Neural cell (in vitro differentiated cells): ENCODE data around the gene C17orf75.
"Not testable (repeated sequence)": the region's sequence is repeated elsewhere in the genome, so short reads cannot be mapped to it uniquely, and the experiment has no call there.

Experiments
- CTCF ChIP-seq: fragments of 450-650 bp; IDR thresholded peaks from 2 replicates; pipeline ENCODE4 v1.5.1; 2014; ENCODE audit warnings: antibody characterized with exemption, mild to moderate bottlenecking, moderate library complexity; ENCODE audit not compliant: poor library complexity, severe bottlenecking
- EP300 ChIP-seq: fragments of 450-650 bp; conservative IDR thresholded peaks from 2 replicates; pipeline ENCODE4 v1.6.1; 2014; ENCODE audit warnings: antibody characterized with exemption, mild to moderate bottlenecking, moderate library complexity; ENCODE audit not compliant: poor library complexity, severe bottlenecking
- EZH2 ChIP-seq: fragments of 200-600, 300-800 bp; shearing (Covaris generic), sonication (generic); IDR thresholded peaks from 2 replicates; pipeline ENCODE4 v1.6.1; 2014; ENCODE audit warnings: antibody characterized with exemption, low read length, borderline replicate concordance, mild to moderate bottlenecking; ENCODE audit not compliant: insufficient read depth, poor library complexity, severe bottlenecking
- POLR2AphosphoS5 ChIP-seq: IDR thresholded peaks from 2 replicates; pipeline ENCODE4 v1.6.1; 2012
- REST ChIP-seq: IDR thresholded peaks from 2 replicates; pipeline ENCODE4 v1.6.1; 2012; ENCODE audit warnings: borderline replicate concordance

- TF ChIP-seq CTCF, POLR2AphosphoS5, EP300, REST, EZH2: not testable (repeated sequence)
Observed at GRCh38 chr17:32320080-32320479, 21.9 kb downstream of the C17orf75 start.
